Thoracic aorta (tissue), 2 donors: Measurements from ENCODE around the gene CYP2E1. TPM values are rescaled to one million over a fixed set of nuclear protein-coding genes. Genes with fewer than 3 reads are reported as not detected.

Experiments used
- ATAC-seq: fragments of 150-250 bp; one replicate; pipeline ENCODE4 v1.8.0; 2017; ENCODE audit warnings: low read depth; ENCODE audit not compliant: insufficient number of reproducible peaks, low FRiP score
- DNase-seq: peaks from one replicate; pipeline ENCODE4 v3.0.0-alpha.2; 2020; ENCODE audit warnings: low spot score
- H3K27ac ChIP-seq, 2 donors: fragments of 200-600 bp; sonication (generic); 1 replicate in 1 of 2; 2 replicates in 1 of 2; pipeline ENCODE4 v1.5.1; 2016; ENCODE audit warnings: mild to moderate bottlenecking in 2 of 2, moderate library complexity in 2 of 2
- H3K27me3 ChIP-seq: fragments of 200-600 bp; sonication (generic); replicated peaks from 2 replicates; pipeline ENCODE4 v1.6.0; 2016; ENCODE audit warnings: mild to moderate bottlenecking; ENCODE audit not compliant: insufficient read depth
- H3K36me3 ChIP-seq: fragments of 200-600 bp; sonication (generic); one replicate; pipeline ENCODE4 v1.5.1; 2016
- H3K4me1 ChIP-seq, 2 donors: fragments of 200-600 bp; sonication (generic); 1 replicate in 1 of 2; 2 replicates in 1 of 2; pipeline versions ENCODE4 v1.5.1 to v1.6.0; 2016; ENCODE audit warnings: low read depth in 2 of 2, mild to moderate bottlenecking in 1 of 2; ENCODE audit not compliant: control insufficient read depth in 1 of 2
- H3K4me3 ChIP-seq: fragments of 200-600 bp; sonication (generic); 2 replicates; pipeline ENCODE4 v1.5.1; 2016; ENCODE audit warnings: mild to moderate bottlenecking
- H3K9me3 ChIP-seq: fragments of 200-600 bp; sonication (generic); 2 replicates; pipeline ENCODE4 v1.5.1; 2016
- total RNA-seq, 2 donors: library from RNA; depleted of rRNA; stranded (reverse); fragments of >200 nt; gene quantifications; one replicate each; pipeline versions ENCODE4 v1.1.0 to v1.2.3, GENCODE V29; 2016
- TF ChIP-seq, protein P1 (sequence below): fragments of 200-600 bp; sonication (generic); IDR thresholded peaks from one replicate; pipeline ENCODE4 v1.5.1; 2019; ENCODE audit warnings: antibody characterized with exemption

Gene CYP2E1
- total RNA-seq, 2 donors from 2014 or later, result 2.9 to 5.3 TPM

DNA sequence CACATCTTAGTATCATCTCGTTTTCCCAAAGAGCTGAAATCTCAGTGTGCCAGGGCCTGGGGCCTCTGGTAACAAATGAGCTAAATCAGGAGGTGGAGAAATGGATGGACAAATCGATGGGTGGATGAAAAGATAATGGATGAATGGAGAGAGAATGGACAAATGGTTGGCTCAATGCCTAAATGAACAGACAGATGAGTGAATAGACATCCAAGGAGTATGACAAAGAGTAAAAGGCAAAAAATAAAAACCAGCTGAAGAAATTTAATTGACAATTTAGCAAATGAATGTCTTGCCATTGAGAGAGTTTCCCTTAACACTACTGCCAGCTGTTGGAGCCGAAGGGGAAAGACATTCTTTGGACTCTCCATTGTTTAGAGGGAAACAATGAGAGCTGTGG, 30.2 kb downstream of the CYP2E1 start:
- Histone ChIP-seq H3K4me3 (no peak overlapping the region), H3K9me3 (no peaks in the 10 kb centered on the region), H3K4me1 (no peaks in the 10 kb centered on the region), H3K36me3 (no peaks in the 10 kb centered on the region), H3K27me3 (no peaks in the 10 kb centered on the region), H3K27ac (no peak overlapping the region)
- no peak for ATAC-seq
- TF ChIP-seq, protein P1, sequence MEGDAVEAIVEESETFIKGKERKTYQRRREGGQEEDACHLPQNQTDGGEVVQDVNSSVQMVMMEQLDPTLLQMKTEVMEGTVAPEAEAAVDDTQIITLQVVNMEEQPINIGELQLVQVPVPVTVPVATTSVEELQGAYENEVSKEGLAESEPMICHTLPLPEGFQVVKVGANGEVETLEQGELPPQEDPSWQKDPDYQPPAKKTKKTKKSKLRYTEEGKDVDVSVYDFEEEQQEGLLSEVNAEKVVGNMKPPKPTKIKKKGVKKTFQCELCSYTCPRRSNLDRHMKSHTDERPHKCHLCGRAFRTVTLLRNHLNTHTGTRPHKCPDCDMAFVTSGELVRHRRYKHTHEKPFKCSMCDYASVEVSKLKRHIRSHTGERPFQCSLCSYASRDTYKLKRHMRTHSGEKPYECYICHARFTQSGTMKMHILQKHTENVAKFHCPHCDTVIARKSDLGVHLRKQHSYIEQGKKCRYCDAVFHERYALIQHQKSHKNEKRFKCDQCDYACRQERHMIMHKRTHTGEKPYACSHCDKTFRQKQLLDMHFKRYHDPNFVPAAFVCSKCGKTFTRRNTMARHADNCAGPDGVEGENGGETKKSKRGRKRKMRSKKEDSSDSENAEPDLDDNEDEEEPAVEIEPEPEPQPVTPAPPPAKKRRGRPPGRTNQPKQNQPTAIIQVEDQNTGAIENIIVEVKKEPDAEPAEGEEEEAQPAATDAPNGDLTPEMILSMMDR, result no peak
- DNase-seq, result no peak

GRCh38 chr10:133559216-133559615, 32.1 kb downstream of the CYP2E1 start:
- Histone ChIP-seq H3K27me3 (no peaks in the 10 kb centered on the region), H3K9me3 (no peaks in the 10 kb centered on the region), H3K4me1 (no peaks in the 10 kb centered on the region), H3K4me3 (no peak overlapping the region), H3K36me3 (no peaks in the 10 kb centered on the region), H3K27ac (no peak overlapping the region)
- no peak for ATAC-seq
- DNase-seq, result no peak
- TF ChIP-seq, protein P1, result no peak

DNA sequence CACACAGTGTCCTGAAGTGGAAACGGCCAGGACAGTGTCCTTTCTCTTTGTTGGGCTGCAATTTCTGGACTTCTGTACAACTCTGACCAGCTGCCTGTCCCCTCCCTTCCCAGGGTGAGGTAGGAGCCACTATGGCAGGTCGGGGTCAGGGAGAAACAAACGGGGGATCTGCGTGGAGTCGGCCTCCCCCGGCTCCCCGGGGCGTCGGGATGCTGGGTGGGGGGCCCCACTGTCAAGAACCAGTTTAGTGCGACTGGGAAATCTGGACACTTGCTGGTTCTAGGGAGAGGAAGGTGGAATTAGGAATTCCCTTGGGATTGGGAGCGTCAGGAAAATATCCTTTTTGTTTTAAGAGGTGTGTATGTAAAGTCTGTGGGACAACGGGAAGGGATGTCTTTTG, 37.7 kb downstream of the CYP2E1 start:
- Histone ChIP-seq H3K27ac (no peak overlapping the region), H3K4me3 (peak overlapping the region; percentile 62), H3K36me3 (no peaks in the 10 kb centered on the region), H3K4me1 (no peaks in the 10 kb centered on the region), H3K9me3 (no peaks in the 10 kb centered on the region), H3K27me3 (no peaks in the 10 kb centered on the region)
- ATAC-seq, result no peak
- TF ChIP-seq, protein P1, result no peak
- DNase-seq, result no peak

DNA sequence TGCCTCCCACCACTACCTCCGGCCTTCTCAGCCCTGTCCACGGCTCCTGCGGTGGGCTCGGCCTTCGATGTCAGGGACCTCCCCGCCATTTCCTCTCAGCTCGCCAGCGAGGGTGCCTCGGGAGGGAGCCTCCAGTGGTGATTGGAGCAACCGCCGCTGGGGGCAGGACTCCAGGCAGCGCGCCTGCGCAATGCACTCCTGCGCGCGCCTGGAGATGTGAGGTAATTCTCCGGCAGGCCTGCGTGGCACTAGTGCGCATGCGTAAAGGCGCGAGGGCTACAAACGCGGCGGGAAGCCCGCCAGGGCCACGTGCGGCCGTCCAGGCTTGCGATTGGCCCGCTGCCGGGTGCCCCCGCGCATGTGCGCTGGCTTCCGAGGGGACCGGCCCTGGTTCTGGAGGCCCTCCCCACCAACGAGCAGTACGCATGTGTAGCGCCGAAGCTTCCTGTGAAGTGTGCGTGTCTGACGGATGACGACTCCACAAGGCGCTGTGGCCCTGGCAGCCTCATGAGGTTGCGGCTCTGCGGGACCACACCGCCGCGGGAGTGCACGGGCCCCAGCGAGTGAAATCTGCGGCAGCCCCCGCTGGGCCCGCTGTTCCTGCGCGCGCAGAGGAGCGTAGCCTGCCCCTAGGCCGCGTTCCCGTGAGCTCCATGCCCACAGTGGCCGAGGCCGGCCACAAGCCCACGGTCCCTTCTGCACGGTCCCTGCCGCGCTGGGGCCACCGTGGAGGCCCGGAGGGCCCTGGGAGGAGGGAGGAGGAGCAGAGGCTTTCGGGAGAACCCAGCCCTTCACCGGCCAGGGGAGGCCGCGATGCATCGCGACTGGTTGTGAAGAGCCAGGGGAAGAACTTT, 38.5 kb downstream of the CYP2E1 start, which contains the start of gene SYCE1:
TSS of gene SYCE1 (minus strand) at position 143 of the 854 bp plus-strand sequence. CDS start at position 89, 54 bp downstream.
- TF ChIP-seq, protein P1, result no peak
- no peak within 1 kb of the TSS for H3K27ac ChIP-seq
- no peaks in the 10 kb centered on the region for H3K4me1 ChIP-seq
- DNase-seq (no peak), ATAC-seq (peak; percentile 72)
- H3K27me3 ChIP-seq, result no peaks in the 10 kb centered on the region
- peak within 1 kb of the TSS; percentile 62 for H3K4me3 ChIP-seq
- H3K9me3 ChIP-seq, result no peaks in the 10 kb centered on the region
- H3K36me3 ChIP-seq, result no peaks in the 10 kb centered on the region

DNA sequence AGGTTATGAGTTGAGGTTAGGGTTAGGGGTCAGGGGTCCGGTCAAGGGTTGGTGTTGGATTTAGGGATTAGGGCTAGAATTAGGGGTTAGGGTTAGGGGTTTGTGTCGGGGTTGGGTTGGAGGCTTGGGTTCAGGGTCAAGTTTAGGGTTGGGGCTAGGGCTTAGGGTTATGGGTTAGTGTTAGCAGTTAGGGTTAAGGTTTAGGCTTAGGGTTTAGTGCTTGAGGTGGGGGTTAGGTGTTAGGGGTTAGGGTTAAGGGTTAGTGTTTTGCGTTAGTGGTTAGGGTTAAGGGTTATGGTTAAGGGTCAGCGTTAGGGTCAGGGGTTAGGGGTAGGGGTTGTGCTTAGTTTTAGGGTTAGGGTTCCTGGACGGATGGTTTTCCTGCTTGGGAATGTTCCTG, 40.0 kb downstream of the CYP2E1 start:
- TF ChIP-seq, protein P1, result no peak
- no peak for DNase-seq
- no peak for ATAC-seq
- no peaks in the 10 kb centered on the region for H3K36me3 ChIP-seq
- no peaks in the 10 kb centered on the region for H3K9me3 ChIP-seq
- no peak overlapping the region for H3K27ac ChIP-seq
- no peak overlapping the region for H3K4me3 ChIP-seq
- no peaks in the 10 kb centered on the region for H3K27me3 ChIP-seq
- no peaks in the 10 kb centered on the region for H3K4me1 ChIP-seq
